ENCODE data around the gene DYNC1H1.

DNA sequence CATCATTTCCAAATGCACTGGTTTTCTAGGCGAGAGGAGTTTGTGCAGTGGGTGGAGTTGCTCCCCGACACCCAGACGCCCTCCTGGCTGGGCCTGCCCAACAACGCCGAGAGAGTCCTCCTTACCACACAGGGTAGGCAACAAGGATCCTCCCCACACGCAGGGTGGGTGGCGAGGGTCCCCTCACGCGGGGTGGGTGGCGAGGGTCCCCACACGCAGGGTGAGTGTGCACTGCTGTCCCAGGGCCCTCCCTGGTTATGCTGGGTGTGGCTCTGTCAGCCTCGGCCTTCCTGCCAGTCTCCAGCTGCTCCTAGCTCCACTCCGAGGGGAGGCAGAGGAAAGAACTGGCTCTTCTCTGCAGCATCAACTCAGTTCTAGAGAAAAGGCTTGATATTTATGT lies 80.2 kb downstream of the DYNC1H1 start:
- TF ChIP-seq, protein P1, sequence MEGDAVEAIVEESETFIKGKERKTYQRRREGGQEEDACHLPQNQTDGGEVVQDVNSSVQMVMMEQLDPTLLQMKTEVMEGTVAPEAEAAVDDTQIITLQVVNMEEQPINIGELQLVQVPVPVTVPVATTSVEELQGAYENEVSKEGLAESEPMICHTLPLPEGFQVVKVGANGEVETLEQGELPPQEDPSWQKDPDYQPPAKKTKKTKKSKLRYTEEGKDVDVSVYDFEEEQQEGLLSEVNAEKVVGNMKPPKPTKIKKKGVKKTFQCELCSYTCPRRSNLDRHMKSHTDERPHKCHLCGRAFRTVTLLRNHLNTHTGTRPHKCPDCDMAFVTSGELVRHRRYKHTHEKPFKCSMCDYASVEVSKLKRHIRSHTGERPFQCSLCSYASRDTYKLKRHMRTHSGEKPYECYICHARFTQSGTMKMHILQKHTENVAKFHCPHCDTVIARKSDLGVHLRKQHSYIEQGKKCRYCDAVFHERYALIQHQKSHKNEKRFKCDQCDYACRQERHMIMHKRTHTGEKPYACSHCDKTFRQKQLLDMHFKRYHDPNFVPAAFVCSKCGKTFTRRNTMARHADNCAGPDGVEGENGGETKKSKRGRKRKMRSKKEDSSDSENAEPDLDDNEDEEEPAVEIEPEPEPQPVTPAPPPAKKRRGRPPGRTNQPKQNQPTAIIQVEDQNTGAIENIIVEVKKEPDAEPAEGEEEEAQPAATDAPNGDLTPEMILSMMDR (IDR thresholded peaks at IDR 0.05): no peak
- no peak for TF ChIP-seq EZH2 (IDR thresholded peaks at IDR 0.05)
- no peak for TF ChIP-seq EZH2phosphoT487 (IDR thresholded peaks at IDR 0.05)
